ENCODE data around the gene CD6.

CD6 gene

DNA sequence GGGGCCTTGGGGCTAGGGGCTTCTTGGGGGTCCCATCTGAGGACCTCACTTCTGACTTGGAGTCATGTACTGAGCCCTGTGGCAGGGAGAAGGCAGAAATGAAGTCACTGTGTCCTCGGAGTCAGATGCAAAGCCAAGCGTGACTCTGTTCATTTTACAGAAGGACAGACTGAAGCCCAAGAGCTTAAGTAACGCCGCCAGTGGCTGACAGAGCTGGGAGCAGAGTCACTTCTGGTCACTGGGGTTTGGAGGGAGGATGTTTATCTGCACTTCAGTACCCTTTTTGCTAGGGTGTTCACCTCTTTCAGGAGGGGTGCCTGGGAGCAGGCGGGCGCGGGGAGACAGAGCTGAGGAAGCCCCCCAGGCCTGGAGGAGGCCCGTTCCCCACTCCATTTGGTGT is 10.7 kb downstream of the CD6 start:
- in situ Hi-C loops (cut with HindIII; ENCODE audit: low sequenced_read_pairs), result loop anchor here (5.0 kb wide), 1 partner anchor 95 kb away; no protein-coding TSS in a partner anchor

DNA sequence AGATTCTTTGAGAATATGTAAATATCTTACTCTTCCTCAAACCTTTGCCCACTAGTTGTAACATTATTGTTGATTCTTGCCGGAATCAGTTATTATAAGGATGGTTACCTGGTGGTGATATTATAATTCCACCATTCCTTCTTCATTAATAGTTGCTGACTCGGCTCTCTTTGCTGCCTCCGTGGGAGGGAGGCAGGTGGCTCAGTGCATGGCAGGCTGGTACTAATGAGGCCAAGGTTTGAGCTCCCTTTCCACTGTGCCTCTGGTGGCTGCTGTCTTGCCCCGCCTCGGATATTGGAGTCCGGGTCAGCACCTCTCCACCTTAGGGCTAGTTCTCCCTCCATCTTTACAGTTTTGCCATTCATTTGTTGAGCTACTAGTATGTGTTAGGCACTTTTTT is 12.7 kb downstream of the CD6 start:
- in situ Hi-C loops (cut with HindIII; ENCODE audit: low sequenced_read_pairs), result loop anchor here (5.0 kb wide), 1 partner anchor 93 kb away; no protein-coding TSS in a partner anchor

DNA sequence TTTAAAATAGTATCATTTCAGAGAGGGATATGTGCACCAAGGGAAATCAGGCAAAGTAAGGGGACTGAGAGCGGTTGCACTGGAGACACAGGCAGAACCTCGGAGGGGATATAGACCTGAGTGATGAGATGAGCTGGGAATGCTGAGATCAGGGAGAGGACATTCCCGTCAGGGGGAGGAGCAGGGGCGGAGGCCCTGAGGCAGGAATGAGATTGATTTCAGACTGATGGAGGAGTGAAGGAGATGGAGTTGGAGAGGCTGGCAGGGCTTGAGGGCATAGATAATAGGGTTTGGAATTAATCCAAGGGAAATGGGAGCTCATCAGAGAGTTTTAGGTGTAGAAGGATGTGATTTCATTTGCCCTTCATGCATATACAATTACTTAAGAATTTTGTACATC is 13.2 kb downstream of the CD6 start:
- in situ Hi-C loops (cut with HindIII; ENCODE audit: low sequenced_read_pairs), result loop anchor here (5.0 kb wide), 1 partner anchor 93 kb away; no protein-coding TSS in a partner anchor

DNA sequence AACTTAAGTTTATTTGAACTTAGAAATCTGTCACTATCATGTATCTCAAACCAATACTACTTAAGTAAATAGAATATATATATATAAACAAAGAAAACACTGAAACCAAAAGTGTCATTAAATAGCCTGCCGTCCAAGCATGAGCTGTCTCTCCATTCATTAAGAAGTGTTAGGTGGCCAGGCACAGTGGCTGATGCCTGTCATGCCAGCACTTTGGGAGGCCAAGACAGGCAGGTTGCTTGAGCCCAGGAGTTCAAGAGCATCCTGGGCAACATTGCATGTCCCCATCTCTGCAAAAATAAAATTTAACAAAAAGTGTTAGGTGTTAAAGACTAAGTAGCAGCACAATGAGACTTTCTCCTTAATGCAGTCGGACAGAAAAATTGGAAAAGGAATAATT is 14.0 kb downstream of the CD6 start:
- in situ Hi-C loops (cut with HindIII; ENCODE audit: low sequenced_read_pairs), result no loop called here

DNA sequence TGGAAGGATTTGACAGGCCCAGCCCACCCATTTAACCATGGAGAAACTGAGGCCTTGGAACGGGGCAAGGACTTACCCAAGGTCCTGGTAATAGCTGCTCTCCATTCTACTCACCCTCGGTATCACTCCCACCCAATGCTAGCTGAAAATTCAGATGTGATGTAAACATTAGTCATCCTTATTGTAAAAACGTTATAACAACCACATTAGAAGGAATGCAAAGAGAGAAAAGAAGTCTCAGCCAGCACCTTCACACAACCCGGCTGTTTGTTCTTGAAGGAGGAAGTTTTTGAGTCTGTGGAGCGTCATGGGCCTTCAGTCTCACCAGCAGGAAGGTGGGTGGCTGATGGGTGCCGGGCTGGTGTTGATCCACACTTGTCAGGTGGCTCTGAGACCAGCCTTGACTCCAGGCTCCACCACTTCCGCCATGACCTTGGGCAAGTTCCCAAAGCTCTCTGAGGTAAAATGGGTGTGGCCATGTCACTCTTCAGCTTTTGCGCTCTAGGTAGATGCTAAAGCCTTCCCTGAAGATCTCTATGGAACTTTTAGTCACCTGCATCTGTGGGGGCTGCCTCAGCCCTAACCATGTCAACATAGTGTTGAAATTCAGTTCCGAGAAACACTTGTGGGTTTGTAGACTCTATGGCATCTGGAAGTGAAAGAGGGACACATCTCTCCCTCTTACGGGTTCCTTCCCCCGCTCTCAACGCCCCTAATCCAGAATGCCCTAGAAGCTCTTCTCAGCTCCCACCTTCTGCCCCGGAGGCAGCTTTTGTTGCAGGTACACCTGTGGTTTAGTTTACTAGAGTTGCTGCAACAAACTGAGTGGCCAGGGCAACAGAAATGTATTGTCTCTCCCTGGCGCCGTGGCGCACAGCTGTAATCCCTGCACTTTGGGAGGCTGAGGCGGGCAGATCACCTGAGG is 14.8 kb downstream of the CD6 start:
- in situ Hi-C loops (cut with HindIII; ENCODE audit: low sequenced_read_pairs), result no loop called here

DNA sequence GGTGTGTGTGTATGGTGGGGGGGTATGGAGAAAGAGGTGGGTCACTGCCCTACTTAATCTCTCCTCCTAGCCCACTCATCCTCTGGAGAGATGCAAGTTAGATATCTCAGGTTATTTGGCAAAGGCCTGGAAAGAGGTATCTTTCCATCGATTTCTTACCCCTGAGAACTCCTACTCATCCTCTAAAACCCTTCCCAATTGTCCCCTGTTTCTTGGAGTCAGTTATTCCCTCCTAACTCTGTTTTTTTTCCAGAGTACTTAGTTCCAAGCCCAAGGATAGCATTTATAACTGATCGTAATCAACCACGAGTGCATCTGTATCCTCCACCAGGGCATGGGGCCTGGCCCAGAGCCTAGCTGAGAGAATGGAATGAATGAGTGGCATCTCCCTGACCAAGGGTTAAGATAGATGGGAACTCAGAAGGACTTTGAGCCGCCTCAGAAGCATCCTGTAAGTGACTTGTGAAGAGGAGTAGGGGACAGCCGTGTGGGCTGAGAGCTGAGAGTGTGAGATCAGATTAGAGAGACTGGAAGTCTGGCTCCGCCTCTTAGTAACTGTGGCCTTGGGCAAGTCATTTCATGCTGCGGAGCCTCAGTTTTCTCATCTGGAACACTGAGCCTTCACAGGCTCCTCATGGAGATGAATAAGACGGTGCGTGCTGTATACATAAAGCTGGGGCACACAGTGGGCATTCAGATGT is 16.2 kb downstream of the CD6 start:
- in situ Hi-C loops (cut with HindIII; ENCODE audit: low sequenced_read_pairs), result no loop called here

DNA sequence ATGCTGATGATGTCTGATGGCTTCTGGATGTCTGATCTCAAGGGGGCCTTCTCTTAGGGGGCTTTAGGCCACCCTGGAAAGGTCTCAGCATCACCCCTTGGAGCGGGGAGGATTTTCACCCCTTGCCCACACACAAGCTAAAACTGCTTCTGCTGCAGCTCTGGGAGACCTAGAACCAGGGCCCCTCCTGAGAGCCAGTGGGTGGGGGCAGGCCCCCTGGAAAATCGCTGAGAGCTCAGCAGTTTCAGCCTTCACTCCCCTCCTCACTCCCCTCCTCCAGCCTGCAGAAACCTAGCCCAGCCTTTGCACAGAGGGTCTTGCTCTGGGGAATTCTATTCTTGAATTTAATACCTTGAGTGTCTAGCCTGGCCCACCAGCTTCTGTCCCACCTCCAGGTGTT is 17.2 kb downstream of the CD6 start:
- in situ Hi-C loops (cut with HindIII; ENCODE audit: low sequenced_read_pairs), result no loop called here

DNA sequence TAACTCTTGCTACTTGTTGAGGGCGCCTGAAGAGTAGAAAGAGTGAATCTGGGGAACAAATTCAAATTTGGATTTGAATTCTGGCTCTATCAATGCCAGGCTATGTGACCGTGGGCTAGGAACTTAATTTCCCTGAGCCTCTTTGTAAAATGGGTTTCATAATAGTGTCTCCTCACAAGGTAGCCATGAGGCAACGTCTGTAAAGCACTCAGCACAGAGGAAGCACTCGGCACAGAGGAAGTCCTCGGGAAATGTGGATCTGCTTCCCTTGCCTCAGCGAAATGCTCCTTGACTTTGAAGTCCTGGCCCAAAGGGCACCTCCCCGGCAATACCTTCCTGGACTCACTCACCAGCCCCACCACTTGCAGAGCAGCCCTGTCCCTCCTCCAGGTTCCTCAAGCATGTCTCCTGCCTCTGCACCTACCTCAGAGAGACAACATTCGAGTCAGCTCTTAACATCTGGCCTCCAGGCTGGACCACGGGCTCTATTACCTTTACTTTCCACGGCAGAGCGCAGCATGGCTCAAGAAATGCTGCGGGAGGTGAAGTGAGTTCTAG is 17.7 kb downstream of the CD6 start:
- in situ Hi-C loops (cut with HindIII; ENCODE audit: low sequenced_read_pairs), result no loop called here

DNA sequence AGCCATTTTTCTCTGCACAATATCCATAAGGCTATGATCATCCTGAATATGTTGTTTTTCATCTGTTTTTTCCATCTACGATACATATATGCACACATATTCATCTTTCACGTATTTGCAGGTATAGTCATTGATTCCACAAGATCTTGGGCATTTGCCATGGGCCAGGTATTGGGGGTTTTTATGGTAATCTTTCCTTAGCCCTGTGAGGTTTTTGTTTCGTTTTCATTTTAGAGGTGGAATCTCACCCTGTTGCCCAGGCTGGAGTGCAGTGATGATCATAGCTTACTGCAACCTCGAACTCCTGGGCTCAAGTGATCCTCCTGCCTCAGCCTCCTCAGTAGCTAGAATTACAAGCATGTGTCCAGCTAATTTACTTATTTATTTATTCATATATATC is 20.0 kb downstream of the CD6 start:
- in situ Hi-C loops (cut with HindIII; ENCODE audit: low sequenced_read_pairs), result no loop called here

DNA sequence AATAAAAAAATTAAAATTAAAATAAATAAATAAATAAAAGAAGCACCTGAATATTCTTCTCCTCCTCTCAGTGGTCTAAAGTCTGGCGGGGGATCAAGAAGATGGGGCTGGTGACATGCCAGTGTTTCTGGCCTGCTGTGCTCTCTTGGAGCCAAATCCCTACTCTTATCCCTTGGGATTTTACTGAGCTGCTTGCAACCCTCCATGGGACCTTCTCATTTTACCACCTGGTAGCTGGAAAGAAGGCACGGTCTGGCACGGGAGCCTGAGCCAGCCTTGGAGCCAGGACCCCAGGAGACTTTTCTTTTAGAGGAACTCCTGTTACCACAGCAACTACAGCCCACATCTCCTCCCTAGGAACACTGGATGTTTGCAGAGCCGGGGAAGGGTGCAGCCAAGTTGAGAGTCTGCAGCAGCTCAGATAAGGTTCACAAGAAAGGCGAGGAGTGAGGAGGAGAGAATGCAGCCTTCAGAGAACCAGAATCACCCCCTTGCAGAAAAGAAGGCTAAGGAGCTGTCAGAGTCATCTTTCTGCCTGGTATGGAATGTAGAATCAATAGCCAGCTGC is 21.4 kb downstream of the CD6 start:
- in situ Hi-C loops (cut with HindIII; ENCODE audit: low sequenced_read_pairs), result no loop called here

DNA sequence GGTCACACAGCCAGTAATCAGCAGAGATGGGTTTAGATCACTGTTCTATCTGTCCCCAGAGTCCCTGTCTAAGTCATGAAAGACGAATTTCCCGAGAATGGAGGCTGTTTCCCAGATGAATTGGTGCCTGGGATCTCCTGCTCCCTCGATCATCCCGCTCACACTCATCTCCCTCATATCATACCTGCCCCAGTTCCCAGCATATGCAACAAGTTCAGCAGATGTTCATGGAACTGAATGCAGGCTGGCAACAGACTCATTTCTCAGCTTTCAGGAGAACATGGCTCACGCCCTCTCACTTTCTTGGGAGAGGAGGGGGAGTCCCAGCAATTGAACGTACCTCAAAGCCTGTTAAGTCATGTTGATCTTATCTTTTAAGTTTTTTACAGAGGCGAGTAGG is 22.1 kb downstream of the CD6 start:
- in situ Hi-C loops (cut with HindIII; ENCODE audit: low sequenced_read_pairs), result no loop called here

DNA sequence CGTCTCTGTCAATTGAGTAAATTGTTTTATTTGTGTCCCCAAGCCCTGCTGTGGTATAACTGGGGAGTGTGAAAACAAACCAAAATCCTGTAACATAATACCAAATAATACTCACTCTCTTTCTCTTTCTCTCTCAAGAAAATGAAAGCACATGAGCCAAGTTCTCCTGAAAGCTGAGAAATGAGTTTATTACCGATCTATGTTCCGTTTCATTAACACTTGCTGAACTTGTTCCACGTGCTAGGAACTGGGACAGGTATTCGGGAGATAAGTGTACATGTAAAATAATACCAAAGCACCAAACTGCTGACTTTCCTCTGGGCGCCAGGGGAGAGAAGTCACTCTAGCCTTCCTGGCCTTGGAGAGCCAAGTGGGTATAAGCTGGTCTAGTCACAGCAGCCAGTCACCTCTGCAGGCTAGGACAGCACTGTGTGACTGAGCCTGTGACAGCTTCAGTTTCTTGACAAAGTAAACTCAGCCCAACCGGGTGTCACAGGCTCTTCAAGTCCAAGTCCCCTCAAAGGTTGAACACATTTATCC is 23.1 kb downstream of the CD6 start:
- in situ Hi-C loops (cut with HindIII; ENCODE audit: low sequenced_read_pairs), result no loop called here

DNA sequence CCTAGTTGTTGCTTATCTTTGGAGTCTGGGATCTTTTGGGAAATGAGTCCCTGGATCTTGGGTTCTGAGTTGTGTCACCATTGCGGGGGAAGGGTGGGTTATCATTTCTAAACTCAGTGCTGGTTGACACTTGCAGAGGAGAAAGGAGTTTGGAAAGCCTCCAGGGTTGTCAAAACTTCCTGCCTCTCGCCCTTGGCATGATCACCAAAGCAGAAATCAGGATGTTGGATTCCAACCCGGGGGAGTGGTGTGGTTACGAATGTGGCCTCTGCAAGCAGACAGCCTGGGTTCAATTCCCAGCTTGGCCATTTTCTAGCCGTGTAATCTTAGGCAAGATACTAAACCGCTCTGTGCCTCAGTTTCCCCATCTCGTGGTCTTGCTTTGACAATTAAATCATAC is 24.3 kb downstream of the CD6 start:
- in situ Hi-C loops (cut with HindIII; ENCODE audit: low sequenced_read_pairs), result no loop called here

DNA sequence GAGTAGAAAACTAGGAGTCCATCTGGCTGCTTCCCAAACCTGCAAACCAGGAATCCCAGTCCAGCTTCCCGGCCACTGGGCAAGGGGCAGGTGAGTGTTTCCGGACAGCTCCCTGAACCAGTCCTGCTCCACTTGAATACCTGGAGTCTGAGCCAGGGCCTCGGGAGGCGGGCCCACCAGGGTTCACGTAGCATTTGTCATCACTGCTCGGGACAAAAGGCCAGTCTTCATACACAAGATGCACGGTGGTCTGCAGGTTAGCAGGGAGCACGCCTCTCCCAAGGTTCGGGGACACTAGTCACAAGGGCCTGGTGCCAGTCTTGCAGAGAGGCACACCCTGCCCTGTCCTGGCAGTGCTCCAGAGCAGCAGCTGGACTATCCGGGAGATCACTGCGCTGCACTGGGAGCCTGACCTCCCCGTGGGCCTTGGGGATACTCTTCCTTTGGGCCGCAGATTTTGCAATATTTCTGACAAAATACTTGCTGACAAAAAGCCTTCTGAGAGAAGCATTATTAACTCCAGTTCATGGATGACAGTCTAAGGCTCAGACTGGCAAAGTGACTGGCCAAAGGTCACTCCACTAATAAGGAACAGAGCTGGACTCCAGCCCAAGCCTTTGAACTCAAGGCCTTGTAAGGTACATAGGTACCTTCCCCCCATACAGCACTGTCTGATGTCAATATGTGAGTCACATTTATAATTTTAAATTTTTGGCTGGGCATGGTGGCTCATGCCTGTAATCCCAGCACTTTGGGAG is 25.1 kb downstream of the CD6 start:
- in situ Hi-C loops (cut with HindIII; ENCODE audit: low sequenced_read_pairs), result no loop called here

DNA sequence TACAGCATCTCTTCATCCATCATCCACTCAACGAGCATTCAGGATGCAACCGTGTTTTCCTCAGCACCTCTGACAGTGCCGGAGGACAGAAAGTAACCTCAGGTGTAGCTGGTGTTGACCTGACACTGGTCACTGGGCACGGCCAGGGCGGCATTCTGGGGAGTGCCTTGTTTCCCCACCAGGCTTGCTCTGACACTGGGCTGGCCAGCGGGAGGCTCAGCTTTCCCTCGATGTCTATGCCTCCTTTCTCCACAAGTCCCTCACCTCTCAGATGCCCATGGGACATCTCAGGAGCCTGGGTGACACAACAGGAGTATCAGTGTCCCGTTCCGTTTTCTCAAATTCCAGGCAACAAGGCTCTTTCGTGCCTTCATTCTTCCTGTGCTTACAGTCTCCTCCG is 28.9 kb downstream of the CD6 start:
- in situ Hi-C loops (cut with HindIII; ENCODE audit: low sequenced_read_pairs), result no loop called here

DNA sequence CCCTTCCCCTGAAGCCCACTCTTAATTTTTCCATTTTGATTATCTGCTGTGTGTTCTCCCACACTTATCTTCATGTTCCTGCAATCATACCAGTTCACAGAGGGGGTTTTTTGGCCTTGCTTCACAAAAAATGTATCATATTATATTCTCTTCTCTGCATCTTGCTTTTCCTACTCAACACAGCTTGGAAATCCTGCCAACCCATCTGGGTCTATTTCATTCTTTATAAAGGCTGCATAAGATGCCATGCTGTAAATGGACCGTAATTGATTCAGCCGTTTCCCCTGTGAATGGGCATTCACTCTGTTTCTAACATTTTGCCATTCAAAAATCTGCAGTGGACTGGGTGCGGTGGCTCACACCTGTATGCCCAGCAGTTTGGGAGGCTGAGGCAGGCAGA is 30.5 kb downstream of the CD6 start:
- in situ Hi-C loops (cut with HindIII; ENCODE audit: low sequenced_read_pairs), result no loop called here

DNA sequence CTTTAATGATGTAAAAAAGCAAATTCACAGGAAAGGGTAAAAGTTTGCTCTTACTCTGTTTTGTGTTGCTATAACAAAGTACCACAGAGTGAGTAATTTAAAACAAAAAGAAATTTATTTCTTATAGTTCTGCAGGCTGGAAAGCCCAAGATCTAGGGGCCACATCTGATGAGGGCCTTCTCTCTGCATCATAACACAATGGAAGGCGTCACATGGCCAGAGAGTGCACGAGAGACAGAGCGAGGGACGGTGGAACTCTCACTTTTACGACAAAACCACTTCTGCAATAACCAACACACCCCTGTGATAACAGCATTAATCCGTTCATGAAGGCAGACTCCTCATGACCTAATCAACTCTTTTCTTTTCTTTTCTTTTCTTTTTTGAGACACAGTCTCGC is 31.1 kb downstream of the CD6 start:
- in situ Hi-C loops (cut with HindIII; ENCODE audit: low sequenced_read_pairs), result no loop called here

DNA sequence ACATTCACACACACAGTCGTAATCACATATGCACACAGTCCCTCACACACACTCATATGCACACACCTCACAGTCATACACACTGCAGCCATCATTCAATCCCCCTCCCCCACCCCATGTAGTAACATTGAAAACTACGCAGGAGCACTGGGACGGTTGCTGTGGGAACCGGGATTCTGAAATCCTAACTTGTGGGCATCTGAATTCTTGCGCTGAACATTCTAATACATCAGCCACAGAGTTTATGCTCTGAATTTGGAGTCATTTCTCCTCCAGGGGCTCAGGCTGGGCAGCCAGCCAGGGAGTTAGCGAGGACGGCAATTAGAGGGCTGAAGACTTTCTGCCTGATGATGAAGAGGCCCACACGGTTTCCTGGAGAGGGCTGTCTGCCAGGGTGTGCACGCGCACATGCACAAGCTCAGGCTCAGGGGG is 32.7 kb downstream of the CD6 start:
- in situ Hi-C loops (cut with HindIII; ENCODE audit: low sequenced_read_pairs), result no loop called here

DNA sequence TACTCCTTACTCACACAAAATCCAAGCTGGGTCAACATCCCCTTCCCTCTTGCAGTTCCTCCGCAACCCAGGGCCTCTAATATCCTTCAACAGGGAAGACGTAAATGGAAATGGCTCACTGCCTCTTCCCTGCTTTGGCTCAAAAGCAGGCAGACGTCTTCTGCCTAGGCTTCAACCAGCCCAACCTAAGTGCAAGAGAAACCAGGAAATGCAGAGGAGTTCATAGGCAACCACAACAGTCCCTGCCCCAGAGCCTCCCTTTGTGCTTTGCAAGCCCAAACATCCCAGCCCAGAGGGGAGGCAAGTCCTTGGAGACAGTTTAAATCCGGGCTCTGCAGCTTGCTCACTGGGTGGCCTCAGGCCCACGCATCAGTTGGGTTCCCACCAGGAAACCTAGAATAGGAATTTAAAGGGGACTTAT is 33.3 kb downstream of the CD6 start:
- in situ Hi-C loops (cut with HindIII; ENCODE audit: low sequenced_read_pairs), result loop anchor here (5.0 kb wide), 1 partner anchor 73 kb away; no protein-coding TSS in a partner anchor

DNA sequence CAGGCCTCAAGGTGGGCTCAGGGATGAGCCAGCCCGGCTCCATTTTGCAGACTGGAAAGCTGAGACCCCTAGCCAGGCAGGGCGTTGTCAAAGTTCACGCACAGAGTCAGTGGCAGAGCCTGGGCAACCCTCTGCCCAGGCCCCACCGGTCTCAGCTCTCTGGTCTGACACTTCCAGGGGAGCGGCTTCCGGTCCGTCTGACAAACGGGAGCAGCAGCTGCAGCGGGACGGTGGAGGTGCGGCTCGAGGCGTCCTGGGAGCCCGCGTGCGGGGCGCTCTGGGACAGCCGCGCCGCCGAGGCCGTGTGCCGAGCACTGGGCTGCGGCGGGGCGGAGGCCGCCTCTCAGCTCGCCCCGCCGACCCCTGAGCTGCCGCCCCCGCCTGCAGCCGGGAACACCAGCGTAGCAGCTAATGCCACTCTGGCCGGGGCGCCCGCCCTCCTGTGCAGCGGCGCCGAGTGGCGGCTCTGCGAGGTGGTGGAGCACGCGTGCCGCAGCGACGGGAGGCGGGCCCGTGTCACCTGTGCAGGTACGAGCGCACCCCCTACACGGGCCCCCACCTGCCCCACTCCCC is 36.0 kb downstream of the CD6 start:
- in situ Hi-C loops (cut with HindIII; ENCODE audit: low sequenced_read_pairs), result loop anchor here (5.0 kb wide), 1 partner anchor 70 kb away; no protein-coding TSS in a partner anchor
